Keratinocyte (primary cell): ENCODE data around the gene ZNF467. TPM values are rescaled to one million over a fixed set of nuclear protein-coding genes. Genes with fewer than 3 reads are reported as not detected.

Experiments
- DNase-seq: peaks from one replicate; pipeline ENCODE4 v3.0.0-alpha.2; 2011; ENCODE audit warnings: low read depth, missing footprints, low spot score
- FAIRE-seq: peaks from 2 replicates; lab custom pipeline; 2011; peaks lifted over from hg19 to GRCh38; lab: Jason Lieb, UNC
- H2AFZ ChIP-seq: 2 replicates; pipeline ENCODE4 v1.6.0; 2012; ENCODE audit warnings: low read length, control low read depth, inconsistent platforms; ENCODE audit not compliant: control insufficient read depth
- H3K27ac ChIP-seq: 2 replicates; pipeline ENCODE4 v1.5.1; 2011; ENCODE audit warnings: low read length; ENCODE audit not compliant: control insufficient read depth, insufficient read depth
- H3K27me3 ChIP-seq: 3 replicates; pipeline ENCODE4 v1.6.0; 2011; ENCODE audit warnings: low read length; ENCODE audit not compliant: control insufficient read depth, insufficient read depth; ENCODE audit errors: extremely low read depth
- H3K36me3 ChIP-seq, 2 experiments: 2 replicates in 1 of 2; 3 replicates in 1 of 2; pipeline ENCODE4 v1.5.1; 2011; ENCODE audit warnings: low read length in 2 of 2, mild to moderate bottlenecking in 1 of 2; ENCODE audit not compliant: control insufficient read depth in 2 of 2, insufficient read depth in 2 of 2; ENCODE audit errors: extremely low read depth in 1 of 2
- H3K4me1 ChIP-seq: 3 replicates; pipeline ENCODE4 v1.5.1; 2011; ENCODE audit warnings: low read length; ENCODE audit not compliant: control insufficient read depth, insufficient read depth; ENCODE audit errors: extremely low read depth
- H3K4me2 ChIP-seq: 3 replicates; pipeline ENCODE4 v1.6.0; 2011; ENCODE audit warnings: low read depth, low read length; ENCODE audit not compliant: control insufficient read depth, insufficient read depth; ENCODE audit errors: extremely low read depth
- H3K4me3 ChIP-seq, 3 experiments: fragments of 200-600 bp in 1 of 3; sonication (generic) in 1 of 3; 2 replicates in 2 of 3; 3 replicates in 1 of 3; pipeline ENCODE4 v1.5.1; 2011 to 2016; ENCODE audit warnings: low read length in 3 of 3, mild to moderate bottlenecking in 3 of 3, control low read depth in 2 of 3, inconsistent platforms in 1 of 3, low read depth in 1 of 3, mixed read lengths in 1 of 3, mixed run types in 1 of 3, moderate library complexity in 1 of 3; ENCODE audit not compliant: control insufficient read depth in 2 of 3, insufficient read depth in 2 of 3; ENCODE audit errors: extremely low read depth in 1 of 3
- H3K79me2 ChIP-seq: 2 replicates; pipeline ENCODE4 v1.6.0; 2012; ENCODE audit warnings: low read length; ENCODE audit not compliant: control insufficient read depth, insufficient read depth
- H3K9ac ChIP-seq: 3 replicates; pipeline ENCODE4 v1.6.0; 2011; ENCODE audit warnings: low read length; ENCODE audit not compliant: control insufficient read depth, insufficient read depth; ENCODE audit errors: extremely low read depth
- H3K9me1 ChIP-seq: 3 replicates; pipeline ENCODE4 v1.6.0; 2011; ENCODE audit warnings: low read length; ENCODE audit not compliant: control insufficient read depth, insufficient read depth; ENCODE audit errors: extremely low read depth
- H3K9me3 ChIP-seq: 2 replicates; pipeline ENCODE4 v1.5.1; 2012; ENCODE audit warnings: low read depth, low read length; ENCODE audit not compliant: control insufficient read depth
- H4K20me1 ChIP-seq: 3 replicates; pipeline ENCODE4 v1.6.0; 2011; ENCODE audit warnings: low read length; ENCODE audit not compliant: control insufficient read depth, insufficient read depth; ENCODE audit errors: extremely low read depth
- EZH2 ChIP-seq: IDR thresholded peaks from one replicate; pipeline ENCODE4 v1.6.1; 2012; ENCODE audit warnings: inconsistent platforms, mild to moderate bottlenecking, low read length, moderate library complexity
- dilution Hi-C: fragments of 300-500 bp; cut with MboI; formaldehyde crosslinking; loops from one replicate; pipeline ENCODE4 v1.7.0; 2020; ENCODE audit warnings: low sequenced_read_pairs; ENCODE audit not compliant: extremely low pct_ligation_motif_present
- polyA plus RNA-seq, 5 experiments: library from polyadenylated mRNA; depleted of rRNA in 3 of 5; stranded (reverse) in 3 of 5; stranded (forward) in 1 of 5; unstranded in 1 of 5; fragments of >200 nt; gene quantifications; 1 replicate in 1 of 5; 2 replicates in 3 of 5; 3 replicates in 1 of 5; pipeline versions ENCODE4 v1.2.1 to v1.2.3, GENCODE V29; 2011 to 2012; ENCODE audit warnings: missing spikeins in 2 of 5, low read depth in 1 of 5, low replicate concordance in 1 of 5
- TF ChIP-seq, protein P1 (sequence below), 3 experiments: IDR thresholded peaks in 1 of 3; conservative IDR thresholded peaks in 1 of 3; optimal IDR thresholded peaks in 1 of 3; 2 replicates in 2 of 3; 3 replicates in 1 of 3; pipeline versions ENCODE3 to v1.5.1; 2011; ENCODE audit warnings: low read length in 3 of 3, mild to moderate bottlenecking in 3 of 3, moderate library complexity in 2 of 3, control low read depth in 1 of 3, inconsistent platforms in 1 of 3; ENCODE audit not compliant: insufficient read depth in 2 of 3; ENCODE audit errors: extremely low read depth in 1 of 3

ZNF467 gene
- polyA plus RNA-seq, 1 donor (not counting 4 experiments of a cell fraction or from before 2014, with no cell fraction given), result 0.31 TPM

DNA sequence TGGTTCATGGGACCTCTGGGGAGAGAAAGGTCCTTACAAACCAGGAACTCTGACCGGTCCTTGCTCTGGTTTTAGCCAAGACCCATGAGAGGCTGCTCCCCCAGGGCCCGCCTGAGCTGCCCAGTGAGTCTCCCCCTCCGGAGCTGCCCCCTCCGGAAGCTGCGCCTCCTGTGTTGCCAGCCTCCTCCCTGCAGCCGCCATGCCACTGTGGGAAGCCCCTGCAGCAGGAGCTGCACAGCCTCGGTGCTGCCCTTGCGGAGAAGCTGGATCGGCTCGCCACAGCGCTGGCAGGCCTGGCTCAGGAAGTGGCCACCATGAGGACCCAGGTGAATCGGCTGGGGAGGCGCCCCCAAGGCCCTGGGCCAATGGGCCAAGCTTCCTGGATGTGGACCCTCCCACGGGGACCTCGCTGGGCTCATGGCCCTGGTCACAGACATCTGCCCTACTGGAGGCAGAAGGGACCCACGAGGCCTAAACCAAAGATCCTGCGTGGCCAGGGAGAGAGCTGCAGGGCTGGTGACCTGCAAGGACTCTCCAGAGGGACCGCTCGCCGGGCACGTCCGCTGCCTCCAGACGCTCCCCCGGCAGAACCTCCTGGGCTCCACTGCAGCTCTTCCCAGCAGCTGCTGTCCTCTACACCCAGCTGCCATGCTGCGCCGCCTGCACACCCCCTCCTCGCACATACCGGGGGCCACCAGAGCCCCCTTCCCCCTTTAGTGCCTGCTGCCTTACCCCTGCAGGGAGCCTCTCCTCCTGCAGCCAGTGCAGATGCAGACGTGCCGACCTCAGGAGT lies 40.1 kb downstream of the ZNF467 start:
- FAIRE-seq (no peak), DNase-seq (no peak)
- H3K9me1 ChIP-seq, result no peaks in the 10 kb centered on the region
- peaks cover 8% of the 10 kb centered on the region for H3K4me1 ChIP-seq
- H3K9me3 ChIP-seq, result no peaks in the 10 kb centered on the region
- dilution Hi-C loops, result no loop called here
- H2AFZ ChIP-seq, result no peak overlapping the region
- H3K27me3 ChIP-seq, result peaks cover 3% of the 10 kb centered on the region
- no peaks in the 10 kb centered on the region for H3K79me2 ChIP-seq
- TF ChIP-seq, protein P1, sequence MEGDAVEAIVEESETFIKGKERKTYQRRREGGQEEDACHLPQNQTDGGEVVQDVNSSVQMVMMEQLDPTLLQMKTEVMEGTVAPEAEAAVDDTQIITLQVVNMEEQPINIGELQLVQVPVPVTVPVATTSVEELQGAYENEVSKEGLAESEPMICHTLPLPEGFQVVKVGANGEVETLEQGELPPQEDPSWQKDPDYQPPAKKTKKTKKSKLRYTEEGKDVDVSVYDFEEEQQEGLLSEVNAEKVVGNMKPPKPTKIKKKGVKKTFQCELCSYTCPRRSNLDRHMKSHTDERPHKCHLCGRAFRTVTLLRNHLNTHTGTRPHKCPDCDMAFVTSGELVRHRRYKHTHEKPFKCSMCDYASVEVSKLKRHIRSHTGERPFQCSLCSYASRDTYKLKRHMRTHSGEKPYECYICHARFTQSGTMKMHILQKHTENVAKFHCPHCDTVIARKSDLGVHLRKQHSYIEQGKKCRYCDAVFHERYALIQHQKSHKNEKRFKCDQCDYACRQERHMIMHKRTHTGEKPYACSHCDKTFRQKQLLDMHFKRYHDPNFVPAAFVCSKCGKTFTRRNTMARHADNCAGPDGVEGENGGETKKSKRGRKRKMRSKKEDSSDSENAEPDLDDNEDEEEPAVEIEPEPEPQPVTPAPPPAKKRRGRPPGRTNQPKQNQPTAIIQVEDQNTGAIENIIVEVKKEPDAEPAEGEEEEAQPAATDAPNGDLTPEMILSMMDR (optimal IDR thresholded peaks at IDR 0.05 in 1 of 3, IDR thresholded peaks at IDR 0.05 in 1 of 3, conservative IDR thresholded peaks at IDR 0.05 in 1 of 3; ENCODE audit: extremely low read depth in 1 of 3, insufficient read depth in 2 of 3, low read length in 3 of 3), result no peak
- TF ChIP-seq EZH2, result no peak
- no peak overlapping the region for H3K4me3 ChIP-seq
- H3K4me2 ChIP-seq, result no peak overlapping the region
- H3K27ac ChIP-seq, result no peak overlapping the region
- peaks cover 9 to 20% of the 10 kb centered on the region in 2 experiments for H3K36me3 ChIP-seq
- no peak overlapping the region for H3K9ac ChIP-seq
- no peaks in the 10 kb centered on the region for H4K20me1 ChIP-seq

DNA sequence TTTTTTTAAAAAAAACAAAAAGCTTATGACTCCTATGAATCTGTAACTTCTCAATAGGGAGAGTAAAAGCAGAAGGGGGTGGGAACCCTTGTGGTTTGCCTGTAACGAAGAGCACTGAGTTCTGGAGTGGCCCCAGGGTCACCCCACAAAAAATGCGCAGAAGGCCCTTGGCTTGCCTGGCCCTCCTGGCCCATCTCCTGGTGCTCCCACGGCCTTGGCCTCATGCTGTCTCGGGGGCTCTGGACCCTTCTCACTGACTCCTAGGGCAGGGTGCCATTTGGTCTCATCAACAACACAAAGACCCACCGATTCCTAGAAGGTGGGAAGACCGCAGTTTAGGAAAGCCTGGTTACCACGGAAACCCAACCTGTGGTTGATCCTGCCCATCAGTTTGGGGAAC lies 40.8 kb downstream of the ZNF467 start:
- dilution Hi-C loops, result no loop called here
- H3K9me1 ChIP-seq, result no peaks in the 10 kb centered on the region
- no peaks in the 10 kb centered on the region for H3K79me2 ChIP-seq
- H3K36me3 ChIP-seq, result peaks cover 13 to 22% of the 10 kb centered on the region in 2 experiments
- DNase-seq (no peak), FAIRE-seq (no peak)
- no peak overlapping the region for H2AFZ ChIP-seq
- no peak overlapping the region for H3K27ac ChIP-seq
- peaks cover 8% of the 10 kb centered on the region for H3K4me1 ChIP-seq
- peaks cover 3% of the 10 kb centered on the region for H3K27me3 ChIP-seq
- H3K4me2 ChIP-seq, result no peak overlapping the region
- no peaks in the 10 kb centered on the region for H4K20me1 ChIP-seq
- no peaks in the 10 kb centered on the region for H3K9me3 ChIP-seq
- H3K9ac ChIP-seq, result no peak overlapping the region
- no peak overlapping the region for H3K4me3 ChIP-seq
- TF ChIP-seq, protein P1 (optimal IDR thresholded peaks at IDR 0.05 in 1 of 3, IDR thresholded peaks at IDR 0.05 in 1 of 3, conservative IDR thresholded peaks at IDR 0.05 in 1 of 3; ENCODE audit: extremely low read depth in 1 of 3, insufficient read depth in 2 of 3, low read length in 3 of 3), result no peak
- no peak for TF ChIP-seq EZH2
